Inflammatory macrophage treated with lipopolysaccharide for 4 hours (primary cell): ENCODE results near the gene MBOAT2.

Experiments
- DNase-seq: peaks from one replicate; pipeline ENCODE4 v3.0.0-alpha.2; 2020

Gene MBOAT2

GRCh38 chr2:8805278-8806210 lies 197.9 kb downstream of the MBOAT2 start:
- DNase-seq = no peak

- peak; percentile 72 for DNase-seq
Observed at GRCh38 chr2:8803658-8804379, 199.7 kb downstream of the MBOAT2 start.

- no peak for DNase-seq
Observed at GRCh38 chr2:8802741-8803140, 200.7 kb downstream of the MBOAT2 start.
